HepG2 (cell line): ENCODE data around the gene GFRA1. TPM values are rescaled to one million over a fixed set of nuclear protein-coding genes. Genes with fewer than 3 reads are reported as not detected.

ENCODE experiments used
- ATAC-seq: fragments of 200-7000 bp; cut with Tn5 transposase; 3 replicates; pipeline ENCODE4 v1.9.1; 2020; ENCODE audit warnings: mild to moderate bottlenecking, moderate library complexity
- BruUV-seq: library from RNA; stranded (reverse); fragments of 400-500 nt; replicated peaks from 2 replicates; lab custom pipeline; 2021; lab: Mats Ljungman, UMichigan
- CTCF ChIA-PET: fragments of 300-600 bp; formaldehyde crosslinking; extraction: SDS; loops from one replicate; lab custom pipeline; 2021; ENCODE audit warnings: low total read pairs, inconsistent platforms, low intra/inter-chr PET ratio; lab: Yijun Ruan, JAX
- POLR2A ChIA-PET: fragments of 350-600 bp; sonication (Branson Sonifier 250); formaldehyde crosslinking; loops from one replicate; lab custom pipeline; 2020; ENCODE audit warnings: antibody characterized with exemption, inconsistent platforms; lab: Yijun Ruan, JAX
- DNase-seq: peaks from one replicate; pipeline ENCODE4 v3.0.0-alpha.2; 2015; ENCODE audit warnings: low spot score
- FAIRE-seq: peaks from 3 replicates; lab custom pipeline; 2011; peaks lifted over from hg19 to GRCh38; lab: Jason Lieb, UNC
- H2AFZ ChIP-seq: one replicate; pipeline ENCODE4 v1.6.1; 2011; ENCODE audit warnings: low read length, inconsistent platforms
- H3K27ac ChIP-seq: fragments of 300-600 bp; 3 replicates; pipeline ENCODE4 v1.8.0; 2011; ENCODE audit warnings: mixed run types, mild to moderate bottlenecking, mixed read lengths, low read length, inconsistent platforms; ENCODE audit not compliant: insufficient read depth; ENCODE audit errors: extremely low read length
- H3K27me3 ChIP-seq, 2 experiments: fragments of 200-600 bp in 1 of 2; 2 replicates in 1 of 2; 3 replicates in 1 of 2; pipeline versions ENCODE4 v1.6.0 to v1.8.0; 2011; ENCODE audit warnings: low read length in 2 of 2, mild to moderate bottlenecking in 2 of 2, moderate library complexity in 2 of 2, inconsistent platforms in 1 of 2; ENCODE audit not compliant: insufficient read depth in 2 of 2, control insufficient read depth in 1 of 2
- H3K36me3 ChIP-seq, 2 experiments: fragments of 200-600 bp in 1 of 2; replicated peaks in 1 of 2; 2 replicates in 1 of 2; 3 replicates in 1 of 2; pipeline versions ENCODE4 v1.5.1 to v1.8.0; 2011; ENCODE audit warnings: low read length in 2 of 2, inconsistent platforms in 1 of 2; ENCODE audit not compliant: insufficient read depth in 2 of 2, control insufficient read depth in 1 of 2
- H3K4me1 ChIP-seq: 2 replicates; pipeline ENCODE4 v1.5.1; 2012; ENCODE audit warnings: low read length, inconsistent platforms; ENCODE audit not compliant: insufficient read depth
- H3K4me2 ChIP-seq: 2 replicates; pipeline ENCODE4 v1.6.0; 2011; ENCODE audit warnings: low read depth, low read length, inconsistent platforms
- H3K4me3 ChIP-seq, 3 experiments: fragments of 200-600 bp in 1 of 3; sonication (generic), shearing (Covaris generic) in 1 of 3; replicated peaks in 1 of 3; 2 replicates each; pipeline ENCODE4 v1.5.1; 2011 to 2016; ENCODE audit warnings: low read length in 3 of 3, inconsistent platforms in 2 of 3, low read depth in 2 of 3, mild to moderate bottlenecking in 2 of 3, control low read depth in 1 of 3, mixed read lengths in 1 of 3; ENCODE audit not compliant: insufficient read depth in 1 of 3
- H3K79me2 ChIP-seq: one replicate; pipeline ENCODE4 v1.6.1; 2011; ENCODE audit warnings: low read length, inconsistent platforms; ENCODE audit not compliant: insufficient read depth
- H3K9ac ChIP-seq: 2 replicates; pipeline ENCODE4 v1.6.0; 2011; ENCODE audit warnings: mild to moderate bottlenecking, low read depth, low read length, inconsistent platforms; ENCODE audit not compliant: insufficient read depth
- H3K9me3 ChIP-seq: 2 replicates; pipeline ENCODE4 v1.5.1; 2012; ENCODE audit warnings: mild to moderate bottlenecking, low read length
- H4K20me1 ChIP-seq: 2 replicates; pipeline ENCODE4 v1.6.0; 2011; ENCODE audit warnings: inconsistent platforms, mild to moderate bottlenecking, low read length, moderate library complexity; ENCODE audit not compliant: insufficient read depth
- ARID3A ChIP-seq: IDR thresholded peaks from 2 replicates; pipeline ENCODE4 v1.6.1; 2012; ENCODE audit warnings: low read depth, low read length, improper control_type of control experiment
- FOXK1 ChIP-seq: sonication (generic); formaldehyde crosslinking; IDR thresholded peaks from 2 replicates; pipeline ENCODE4 v1.4.0; 2020; ENCODE audit warnings: low read depth, missing genetic modification reagents, borderline replicate concordance
- JUND ChIP-seq: sonication (generic); formaldehyde crosslinking; IDR thresholded peaks from 2 replicates; pipeline ENCODE4 v1.8.0; 2022; ENCODE audit warnings: mild to moderate bottlenecking, missing genetic modification reagents
- KDM5B ChIP-seq: sonication (generic); formaldehyde crosslinking; IDR thresholded peaks from 2 replicates; pipeline ENCODE4 v1.4.0; 2020; ENCODE audit warnings: missing genetic modification reagents, mild to moderate bottlenecking, borderline replicate concordance
- LCORL ChIP-seq, 2 experiments: fragments of 450-650 bp in 1 of 2; sonication (generic) in 1 of 2; formaldehyde crosslinking in 1 of 2; IDR thresholded peaks; 2 replicates each; pipeline versions ENCODE4 v1.5.0 to v1.6.1; 2017 to 2020; ENCODE audit warnings: antibody characterized with exemption in 1 of 2, missing genetic modification reagents in 1 of 2
- POLR2AphosphoS5 ChIP-seq: IDR thresholded peaks from 2 replicates; pipeline ENCODE4 v1.6.1; 2012; ENCODE audit warnings: low read depth, low read length
- ZNF503 ChIP-seq: sonication (generic); formaldehyde crosslinking; IDR thresholded peaks from 2 replicates; pipeline ENCODE4 v1.4.0; 2020; ENCODE audit warnings: missing genetic modification reagents
- ZNF761 ChIP-seq: sonication (generic); formaldehyde crosslinking; conservative IDR thresholded peaks from 2 replicates; pipeline ENCODE4 v1.4.0; 2020; ENCODE audit warnings: mild to moderate bottlenecking, missing genetic modification reagents
- WGBS: methylation state at CpG from one replicate; pipeline ENCODE4 v1.1.6; 2017; ENCODE audit warnings: low lambda C conversion rate; 5-methylcytosine and 5-hydroxymethylcytosine counted together
- in situ Hi-C: cut with HindIII; loops from 2 replicates; pipeline ENCODE4 v1.10.0; 2017; ENCODE audit warnings: low pct_unique_long_range_greater_than_20kb; ENCODE audit not compliant: extremely low pct_ligation_motif_present
- intact Hi-C: fragments of 100-400 bp; cut with micrococcal nuclease; formaldehyde crosslinking; loops from one replicate; pipeline ENCODE4 v1.10.0; 2022; ENCODE audit not compliant: unreplicated experiment
- polyA plus RNA-seq, 8 experiments: library from polyadenylated mRNA; depleted of rRNA in 3 of 8; stranded (reverse) in 7 of 8; unstranded in 1 of 8; fragments of >200 nt; fragmentation: Illumina TruSeq in 4 of 8; extraction: Trizol in 4 of 8; gene quantifications; 2 replicates each; pipeline versions ENCODE4 v1.2.1 to v1.2.3, GENCODE V29; 2011 to 2016; ENCODE audit warnings: low read depth in 4 of 8, missing spikeins in 1 of 8, mixed read lengths in 1 of 8; ENCODE audit not compliant: insufficient read depth in 1 of 8
- total RNA-seq, 5 experiments: library from RNA; depleted of rRNA; stranded (reverse); fragments of >200 nt; fragmentation: Illumina TruSeq; extraction: Trizol; gene quantifications; 2 replicates each; pipeline ENCODE4 v1.2.3, GENCODE V29; 2016; ENCODE audit warnings: low read depth in 1 of 5
- TF ChIP-seq, protein P1 (sequence below): sonication (generic); formaldehyde crosslinking; IDR thresholded peaks from 2 replicates; pipeline ENCODE4 v1.4.0; 2020; ENCODE audit warnings: missing genetic modification reagents

The GFRA1 gene
- total and polyA plus RNA-seq, 2 of the 13 experiments (the other 11 are each of a cell fraction or from before 2014, with no cell fraction given): not detected

GRCh38 chr10:116045366-116046356, 227.3 kb downstream of the GFRA1 start (continued):
- TF ChIP-seq, protein P1, sequence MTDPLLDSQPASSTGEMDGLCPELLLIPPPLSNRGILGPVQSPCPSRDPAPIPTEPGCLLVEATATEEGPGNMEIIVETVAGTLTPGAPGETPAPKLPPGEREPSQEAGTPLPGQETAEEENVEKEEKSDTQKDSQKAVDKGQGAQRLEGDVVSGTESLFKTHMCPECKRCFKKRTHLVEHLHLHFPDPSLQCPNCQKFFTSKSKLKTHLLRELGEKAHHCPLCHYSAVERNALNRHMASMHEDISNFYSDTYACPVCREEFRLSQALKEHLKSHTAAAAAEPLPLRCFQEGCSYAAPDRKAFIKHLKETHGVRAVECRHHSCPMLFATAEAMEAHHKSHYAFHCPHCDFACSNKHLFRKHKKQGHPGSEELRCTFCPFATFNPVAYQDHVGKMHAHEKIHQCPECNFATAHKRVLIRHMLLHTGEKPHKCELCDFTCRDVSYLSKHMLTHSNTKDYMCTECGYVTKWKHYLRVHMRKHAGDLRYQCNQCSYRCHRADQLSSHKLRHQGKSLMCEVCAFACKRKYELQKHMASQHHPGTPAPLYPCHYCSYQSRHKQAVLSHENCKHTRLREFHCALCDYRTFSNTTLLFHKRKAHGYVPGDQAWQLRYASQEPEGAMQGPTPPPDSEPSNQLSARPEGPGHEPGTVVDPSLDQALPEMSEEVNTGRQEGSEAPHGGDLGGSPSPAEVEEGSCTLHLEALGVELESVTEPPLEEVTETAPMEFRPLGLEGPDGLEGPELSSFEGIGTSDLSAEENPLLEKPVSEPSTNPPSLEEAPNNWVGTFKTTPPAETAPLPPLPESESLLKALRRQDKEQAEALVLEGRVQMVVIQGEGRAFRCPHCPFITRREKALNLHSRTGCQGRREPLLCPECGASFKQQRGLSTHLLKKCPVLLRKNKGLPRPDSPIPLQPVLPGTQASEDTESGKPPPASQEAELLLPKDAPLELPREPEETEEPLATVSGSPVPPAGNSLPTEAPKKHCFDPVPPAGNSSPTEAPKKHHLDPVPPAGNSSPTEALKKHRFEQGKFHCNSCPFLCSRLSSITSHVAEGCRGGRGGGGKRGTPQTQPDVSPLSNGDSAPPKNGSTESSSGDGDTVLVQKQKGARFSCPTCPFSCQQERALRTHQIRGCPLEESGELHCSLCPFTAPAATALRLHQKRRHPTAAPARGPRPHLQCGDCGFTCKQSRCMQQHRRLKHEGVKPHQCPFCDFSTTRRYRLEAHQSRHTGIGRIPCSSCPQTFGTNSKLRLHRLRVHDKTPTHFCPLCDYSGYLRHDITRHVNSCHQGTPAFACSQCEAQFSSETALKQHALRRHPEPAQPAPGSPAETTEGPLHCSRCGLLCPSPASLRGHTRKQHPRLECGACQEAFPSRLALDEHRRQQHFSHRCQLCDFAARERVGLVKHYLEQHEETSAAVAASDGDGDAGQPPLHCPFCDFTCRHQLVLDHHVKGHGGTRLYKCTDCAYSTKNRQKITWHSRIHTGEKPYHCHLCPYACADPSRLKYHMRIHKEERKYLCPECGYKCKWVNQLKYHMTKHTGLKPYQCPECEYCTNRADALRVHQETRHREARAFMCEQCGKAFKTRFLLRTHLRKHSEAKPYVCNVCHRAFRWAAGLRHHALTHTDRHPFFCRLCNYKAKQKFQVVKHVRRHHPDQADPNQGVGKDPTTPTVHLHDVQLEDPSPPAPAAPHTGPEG (CRISPR knock-in tag): no peak
- TF ChIP-seq, all 625 proteins: peak for 0

- ATAC-seq: no peak
- Histone ChIP-seq H3K9me3 (no peaks in the 10 kb centered on the region), H3K4me2 (no peak overlapping the region), H3K27me3 (no peaks in the 10 kb centered on the region), H3K36me3 (no peaks in the 10 kb centered on the region), H2AFZ (no peak overlapping the region), H3K9ac (no peak overlapping the region), H4K20me1 (no peaks in the 10 kb centered on the region), H3K27ac (no peak overlapping the region), H3K4me1 (no peaks in the 10 kb centered on the region), H3K79me2 (no peaks in the 10 kb centered on the region), H3K4me3 (no peak overlapping the region)
- in situ Hi-C loops: no loop called here
- intact Hi-C loops: no loop called here
- FAIRE-seq: no peak
- no peak for DNase-seq
- ChIA-PET POLR2A (no interaction called here), CTCF (no interaction called here)
- 24% methylated on average over 3 of the region's 3 CpGs for WGBS
- no TSS peak for BruUV-seq
- TF ChIP-seq JUND (CRISPR knock-in tag): no peak
- TF ChIP-seq ZNF503 (CRISPR knock-in tag): no peak
- TF ChIP-seq KDM5B (CRISPR knock-in tag): no peak
- no peak for TF ChIP-seq ZNF761 (CRISPR knock-in tag)
- no peak for TF ChIP-seq ARID3A
- TF ChIP-seq LCORL (IDR thresholded peaks at IDR 0.05): no peak
- TF ChIP-seq LCORL (CRISPR knock-in tag; IDR thresholded peaks at IDR 0.05): no peak
- no peak for TF ChIP-seq POLR2AphosphoS5
- no peak for TF ChIP-seq FOXK1
Observed at GRCh38 chr10:116044801-116045248, 228.2 kb downstream of the GFRA1 start.
